GM21423 (cell line): Measurements from ENCODE around the gene RNPEPL1.
"Not testable (repeated sequence)": the region's sequence is repeated elsewhere in the genome, so short reads cannot be mapped to it uniquely, and the experiment has no call there.

Experiments used
- ATAC-seq: cut with Tn5 transposase; IDR thresholded peaks from one replicate; pipeline ENCODE4 v1.9.1; 2021; ENCODE audit warnings: mild to moderate bottlenecking, moderate library complexity; ENCODE audit not compliant: unreplicated experiment

The RNPEPL1 gene

DNA sequence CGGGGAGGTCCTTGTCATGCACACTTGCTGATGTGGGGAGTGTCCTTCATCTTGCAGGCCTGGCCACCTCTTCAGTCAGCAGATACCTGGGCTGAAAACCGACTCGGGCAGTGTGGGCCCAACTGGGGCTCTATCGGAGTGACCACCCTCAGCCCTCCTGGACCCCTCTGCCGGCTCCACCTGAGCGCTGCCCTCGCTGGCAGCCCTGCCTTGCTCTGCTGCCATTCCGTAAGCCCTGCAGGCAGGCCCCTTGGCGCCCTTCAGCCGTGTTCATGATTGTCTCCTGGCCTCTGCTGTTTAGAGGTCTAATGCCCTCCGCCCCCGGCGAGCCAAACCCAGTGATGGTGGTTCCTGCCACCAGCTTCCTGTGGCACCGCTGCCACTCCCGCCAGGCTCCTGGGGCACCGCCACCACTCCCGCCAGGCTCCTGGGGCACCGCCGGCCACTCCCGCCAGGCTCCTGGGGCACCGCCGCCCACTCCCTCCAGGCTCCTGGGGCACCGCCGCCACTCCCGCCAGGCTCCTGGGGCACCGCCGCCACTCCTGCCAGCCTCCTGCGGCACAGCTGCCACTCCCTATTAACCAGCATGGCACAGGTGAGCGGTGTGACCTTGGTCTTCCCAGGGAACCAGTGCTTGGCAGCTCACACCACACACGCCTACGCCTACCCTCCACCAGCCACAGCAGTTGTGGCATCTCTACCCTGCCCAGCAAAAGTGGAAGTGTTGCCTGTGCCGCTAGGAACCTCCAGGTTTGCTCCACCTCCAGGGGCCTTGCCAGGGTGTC lies 34.2 kb downstream of the RNPEPL1 start:
- no peak for ATAC-seq

DNA sequence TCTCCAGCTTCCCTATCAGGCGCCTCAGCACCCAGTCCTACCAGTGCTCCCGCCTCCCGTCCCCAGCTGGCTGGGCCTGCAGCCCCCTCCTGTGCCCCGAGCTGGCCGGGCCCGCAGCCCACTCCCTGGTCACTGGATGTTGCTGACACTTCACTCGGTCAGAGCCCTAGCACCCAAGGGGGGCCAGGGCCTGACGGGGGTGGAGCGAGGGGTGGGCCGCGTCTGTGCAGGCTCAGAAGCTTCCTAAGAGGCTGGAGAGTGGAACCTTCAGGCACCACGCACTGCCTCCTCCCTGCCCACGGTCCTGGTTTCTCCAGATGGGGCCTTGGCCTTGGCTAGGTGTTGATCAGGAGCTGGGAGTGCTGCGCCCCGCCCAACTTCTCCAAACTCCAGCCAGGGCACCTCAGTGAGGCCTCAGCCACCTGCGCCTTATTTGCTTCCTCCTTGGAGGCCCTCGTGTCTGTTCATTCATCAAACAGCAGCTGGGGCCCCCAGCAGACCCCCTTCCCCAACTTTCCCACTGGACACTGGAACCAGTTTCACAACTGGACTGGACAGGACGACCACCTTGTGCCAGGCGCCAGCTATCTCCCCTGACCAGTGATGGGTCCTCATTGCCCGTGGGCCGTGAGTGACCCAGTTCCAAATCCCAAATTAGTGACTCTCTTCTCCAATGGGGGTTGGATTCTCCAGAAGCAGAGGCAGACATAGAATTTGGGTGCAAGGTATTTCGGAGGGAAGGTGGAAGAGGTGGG lies 35.0 kb downstream of the RNPEPL1 start:
- no peak for ATAC-seq

DNA sequence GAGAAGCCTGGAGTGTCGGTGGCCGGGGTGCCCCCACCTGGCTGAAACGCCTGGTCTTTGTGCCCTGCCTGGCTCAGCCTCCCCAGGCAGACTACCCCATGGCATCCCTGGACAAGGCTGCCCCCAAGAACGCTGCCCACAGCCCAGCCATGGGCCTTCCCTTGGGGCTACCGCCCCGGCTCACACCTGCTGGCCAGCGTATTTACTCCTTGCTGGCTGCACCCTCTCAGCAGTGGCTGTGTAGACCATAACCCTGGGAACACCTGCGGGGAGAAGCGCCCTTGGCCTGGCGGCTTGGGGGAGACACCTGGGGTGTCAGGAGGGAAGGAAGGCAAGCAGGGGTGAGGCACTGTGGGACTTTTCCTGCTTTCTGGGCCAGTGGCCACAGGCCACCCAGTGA lies 35.6 kb downstream of the RNPEPL1 start:
- no peak for ATAC-seq

DNA sequence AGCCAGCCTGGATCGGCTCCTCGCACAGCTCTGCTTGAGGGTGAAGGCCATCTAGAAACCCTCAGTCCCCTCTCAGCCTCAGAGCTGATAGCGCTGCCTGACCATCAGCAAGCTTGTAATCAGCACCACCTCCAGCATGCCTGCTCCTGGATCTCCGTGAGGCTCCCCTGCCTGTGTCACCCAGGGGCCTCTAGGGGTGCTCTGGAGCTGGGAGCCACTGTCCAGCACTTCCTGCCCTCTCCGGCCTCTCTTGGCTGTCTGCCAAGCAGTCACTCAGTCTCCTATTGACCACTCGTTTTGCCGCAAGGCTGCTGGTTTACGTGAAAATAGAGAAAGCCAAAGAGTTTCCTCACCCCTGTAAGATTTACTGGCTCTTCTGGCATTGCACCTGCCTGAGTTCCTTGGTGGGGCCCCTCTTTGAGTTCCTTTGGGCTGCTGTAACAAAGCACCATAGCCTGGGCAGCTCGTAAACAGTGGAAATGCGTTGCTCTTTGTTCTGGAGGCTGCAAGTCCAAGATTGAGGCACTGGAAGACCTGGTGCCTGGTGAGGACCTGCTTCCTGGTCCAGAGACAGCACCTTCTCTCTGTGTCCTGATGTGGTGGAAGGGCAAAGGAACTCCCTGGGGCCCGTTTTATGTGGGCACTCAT lies 36.1 kb downstream of the RNPEPL1 start:
- no peak for ATAC-seq

DNA sequence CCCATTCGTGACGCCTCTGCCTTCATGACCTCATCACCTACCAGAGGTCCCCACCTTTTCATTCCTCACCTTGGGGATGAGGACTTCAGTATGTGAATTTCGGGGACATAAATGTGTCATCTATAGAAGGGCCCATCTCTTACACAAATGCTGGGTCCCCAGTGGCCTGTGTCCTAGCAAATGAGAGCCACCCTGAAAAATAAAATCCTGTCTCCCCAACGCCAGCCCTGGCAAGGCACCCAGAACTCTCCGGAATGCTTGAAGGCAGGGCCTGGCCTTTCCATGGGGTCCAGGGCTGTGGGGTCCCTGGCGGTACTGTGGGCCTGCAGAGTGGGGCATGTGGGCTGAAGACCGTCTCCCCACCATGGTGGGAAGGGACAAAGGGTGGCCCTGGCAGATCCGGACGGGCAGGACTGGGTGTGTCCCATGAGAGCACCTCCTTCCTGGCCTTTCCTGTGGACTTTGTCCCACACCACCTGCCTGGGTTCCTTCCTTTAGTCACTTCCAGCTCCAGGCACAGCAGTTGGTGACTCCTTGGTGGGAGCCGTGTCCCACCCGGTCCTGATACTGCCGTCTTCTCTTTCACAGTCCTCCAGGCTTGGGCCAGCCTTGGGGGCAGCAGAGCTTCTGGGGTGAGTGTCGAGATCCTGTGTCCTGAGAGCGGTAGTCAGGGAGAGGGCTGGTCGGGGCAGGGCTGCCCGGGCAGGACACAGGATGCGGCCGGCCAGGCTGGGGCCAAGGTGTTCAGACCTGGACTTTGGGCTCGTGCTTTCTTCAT lies 36.8 kb downstream of the RNPEPL1 start:
- no peak for ATAC-seq

DNA sequence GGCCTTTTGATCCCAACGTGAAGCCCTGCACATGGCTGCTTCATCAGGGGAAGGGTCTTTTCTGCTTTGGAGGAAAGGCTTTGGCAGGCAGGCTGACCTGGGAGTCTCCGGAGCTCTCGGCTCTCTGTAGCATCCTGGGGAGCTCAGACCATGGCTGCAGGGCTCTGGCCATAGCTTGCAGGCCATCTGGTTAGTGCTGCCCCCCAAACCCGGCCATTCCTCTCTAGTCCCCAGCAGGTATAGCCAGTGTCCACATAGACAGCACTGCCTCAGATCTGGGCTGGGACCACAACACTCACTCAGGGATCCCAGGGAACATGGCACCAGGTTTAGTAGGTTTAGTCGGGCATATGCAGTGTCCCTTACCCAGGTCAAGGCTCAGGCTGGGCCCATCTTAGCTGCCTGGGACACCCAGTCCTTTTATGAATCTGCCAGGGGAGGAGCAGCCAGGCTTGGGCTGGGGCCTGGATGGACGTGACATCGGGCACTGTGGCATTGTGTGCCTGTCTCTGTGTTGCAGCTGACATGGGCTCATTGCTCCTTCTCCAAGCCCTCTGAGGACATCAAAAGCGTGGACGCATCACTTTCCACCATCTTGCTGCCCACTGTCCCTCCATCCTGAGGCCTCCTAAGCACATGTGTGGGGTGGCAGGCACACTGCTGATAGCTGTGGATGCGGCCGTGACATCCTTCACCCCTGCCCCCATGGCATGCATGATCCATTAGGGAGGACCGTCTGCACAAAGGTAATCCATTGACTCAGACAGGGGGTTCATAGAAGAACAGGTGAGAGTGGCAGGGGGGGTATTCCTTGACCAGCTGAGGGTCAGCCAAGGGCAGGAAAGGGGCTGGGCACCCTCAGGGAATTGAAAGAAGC lies 37.8 kb downstream of the RNPEPL1 start:
- ATAC-seq, result no peak

DNA sequence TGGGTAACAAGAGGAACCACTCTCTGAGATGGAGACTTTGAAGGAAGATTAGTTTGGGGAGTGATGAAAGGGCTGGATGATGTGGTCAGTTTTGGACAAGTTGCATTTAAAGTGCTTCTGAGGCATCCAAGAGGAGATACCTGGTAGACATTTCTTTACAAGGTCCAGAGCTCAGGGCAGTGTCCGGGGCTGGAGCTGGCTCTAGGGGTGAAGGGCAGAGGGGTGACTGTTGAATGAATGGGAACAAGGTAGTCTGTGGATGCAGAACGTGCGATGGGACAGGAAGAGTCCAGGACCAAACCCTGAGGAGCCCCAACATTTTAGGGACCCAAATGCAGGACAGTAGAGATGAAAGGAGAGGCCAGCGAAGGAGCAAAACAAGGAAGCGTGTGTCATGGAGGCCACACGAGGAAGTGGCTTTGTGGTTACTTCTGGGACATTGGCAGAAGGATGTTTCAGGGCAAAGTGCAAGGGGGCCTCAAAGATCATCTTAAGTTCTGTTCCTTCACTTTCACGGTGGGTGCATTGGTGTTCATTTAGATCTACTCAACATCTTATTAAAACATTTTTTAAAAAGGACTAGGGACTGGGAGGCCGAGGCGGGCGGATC lies 43.4 kb downstream of the RNPEPL1 start:
- ATAC-seq, result no peak

DNA sequence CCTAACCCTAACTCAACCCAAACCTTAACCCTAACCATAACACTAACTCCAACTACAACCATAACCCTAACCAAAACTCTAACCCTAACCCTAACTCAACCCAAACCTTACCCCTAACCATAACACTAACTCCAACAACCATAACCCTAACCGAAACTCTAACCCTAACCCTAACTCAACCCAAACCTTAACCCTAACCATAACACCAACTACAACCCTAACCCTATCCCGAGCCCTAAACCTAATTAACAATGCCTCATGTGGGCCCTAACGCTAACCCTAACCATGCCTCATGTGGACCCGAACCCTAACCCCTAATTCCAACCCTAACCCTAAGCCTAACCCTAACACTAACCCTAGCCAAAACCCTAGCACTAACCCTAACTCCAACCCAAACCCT lies 45.5 kb downstream of the RNPEPL1 start:
- ATAC-seq, result no peak

DNA sequence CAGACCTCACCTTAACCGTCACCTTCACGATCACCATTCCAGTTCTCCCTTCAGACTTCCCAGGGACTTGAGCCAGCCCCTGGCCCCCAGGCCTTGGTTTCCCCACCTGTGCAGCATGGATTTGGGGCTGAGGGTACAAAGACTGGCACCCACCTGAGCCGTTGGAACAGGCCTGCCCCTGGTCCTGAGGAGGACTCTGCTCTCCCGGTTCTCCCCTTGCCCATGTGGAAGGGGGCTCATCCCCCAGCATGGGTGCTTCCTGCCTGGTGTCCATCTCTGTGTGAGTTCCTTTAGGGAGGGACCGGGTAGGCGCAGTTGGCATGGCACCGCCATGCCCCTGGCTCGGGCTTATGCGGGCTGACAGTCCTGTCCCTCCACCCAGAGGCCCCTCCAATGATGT lies 46.1 kb downstream of the RNPEPL1 start:
- ATAC-seq, result no peak

DNA sequence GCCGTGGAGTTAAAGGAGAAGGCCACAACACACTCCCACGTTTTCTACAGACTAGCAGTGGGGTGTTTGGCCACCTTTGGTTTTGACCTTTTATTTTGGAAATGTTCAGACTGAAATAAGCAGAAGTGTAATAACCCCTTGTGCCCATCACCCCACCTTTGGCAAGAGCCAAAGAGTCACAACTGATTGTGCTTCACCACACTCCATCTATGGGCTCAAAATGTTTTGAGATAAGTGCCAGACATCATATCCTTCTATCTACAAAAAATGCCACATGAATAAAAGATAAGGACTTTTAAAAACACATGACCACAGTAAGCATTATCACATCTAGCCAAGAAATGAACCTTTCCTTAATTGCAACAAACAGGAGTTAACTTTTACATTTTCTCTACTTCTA lies 47.1 kb downstream of the RNPEPL1 start:
- no peak for ATAC-seq

DNA sequence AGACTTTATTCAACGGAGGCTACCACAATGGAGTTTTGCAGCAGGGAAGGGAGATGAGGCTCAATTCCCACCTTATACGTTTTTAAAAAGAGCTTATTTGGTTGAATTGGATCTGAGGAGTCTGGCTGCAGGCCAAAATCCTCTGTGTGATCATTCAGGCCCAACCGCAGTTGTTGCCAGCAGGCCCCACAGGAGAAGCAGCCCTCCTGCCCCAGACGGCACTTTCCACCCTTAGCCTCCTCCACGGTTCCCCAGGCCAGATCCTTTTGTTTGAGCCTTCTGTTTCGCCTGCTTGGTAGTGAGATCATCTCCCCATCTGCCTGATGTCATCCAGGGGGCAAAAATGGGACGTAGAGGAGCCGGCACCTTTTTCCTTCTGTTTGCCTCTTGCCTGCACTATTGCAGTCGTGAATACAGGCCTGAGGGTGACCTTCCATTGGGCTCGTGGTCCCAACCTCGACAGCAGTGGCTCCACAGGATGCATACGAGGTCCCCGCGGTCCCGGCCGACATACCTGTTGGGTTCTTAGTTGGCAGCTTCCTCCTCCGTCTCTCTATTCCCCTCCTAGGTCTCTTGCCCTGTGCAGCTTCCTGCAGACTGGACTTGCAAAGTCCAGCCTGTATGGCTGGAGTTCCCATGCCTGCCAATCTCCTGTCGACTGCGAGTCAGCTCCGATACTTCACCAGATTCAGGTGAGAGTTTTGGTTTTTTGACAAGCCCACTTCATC lies 47.7 kb downstream of the RNPEPL1 start:
- no peak for ATAC-seq

DNA sequence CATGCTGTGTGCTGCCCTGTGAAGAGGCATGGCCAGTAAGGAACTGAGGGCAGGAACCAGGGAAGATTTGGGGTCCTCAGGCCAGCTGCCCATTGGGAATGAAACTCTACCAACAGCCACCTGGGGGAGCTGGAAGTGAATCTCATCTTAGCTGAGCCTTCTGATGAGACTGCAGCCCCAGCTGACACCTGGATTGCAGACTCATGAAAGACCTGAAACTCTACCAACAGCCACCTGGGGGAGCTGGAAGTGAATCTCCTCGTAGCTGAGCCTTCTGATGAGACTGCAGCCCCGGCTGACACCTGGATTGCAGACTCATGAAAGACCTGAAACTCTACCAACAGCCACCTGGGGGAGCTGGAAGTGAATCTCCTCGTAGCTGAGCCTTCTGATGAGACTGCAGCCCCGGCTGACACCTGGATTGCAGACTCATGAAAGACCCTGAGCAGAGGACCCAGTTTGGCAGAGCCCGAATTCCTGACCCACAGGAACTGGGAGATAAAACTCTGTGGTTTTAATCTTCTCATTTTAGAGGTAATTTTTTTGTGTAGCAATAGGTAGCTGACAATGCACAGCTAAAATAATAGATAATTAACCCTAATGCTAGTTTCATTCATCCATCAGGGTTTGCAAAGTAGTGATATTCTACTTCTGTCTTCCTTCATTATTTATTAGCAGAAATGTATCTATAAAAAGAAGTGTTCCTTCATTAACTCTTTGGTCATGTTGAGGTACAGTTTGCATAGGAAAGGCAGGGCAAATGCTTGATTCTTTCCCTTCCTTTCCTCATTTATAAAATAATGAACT lies 48.8 kb downstream of the RNPEPL1 start:
- ATAC-seq, result not testable (repeated sequence)

DNA sequence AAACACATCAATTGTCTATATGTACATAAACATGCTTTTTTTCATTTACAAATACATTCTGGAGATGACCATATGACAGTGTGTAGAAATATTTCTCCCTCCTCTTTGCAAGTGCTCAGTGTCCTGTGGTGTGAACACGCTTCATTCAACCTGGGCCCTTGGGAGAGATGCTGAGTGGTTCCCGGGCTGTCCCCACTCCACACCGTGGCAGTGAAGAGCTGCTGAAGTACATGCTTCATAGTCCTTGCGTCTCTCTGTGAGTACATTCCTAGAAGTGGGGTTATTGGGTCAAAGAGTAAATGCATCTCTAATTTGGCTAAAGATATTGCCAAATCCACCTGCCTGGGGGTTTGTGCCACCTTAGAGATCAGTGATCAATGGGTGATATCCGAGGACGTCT lies 50.5 kb downstream of the RNPEPL1 start:
- ATAC-seq, result no peak

DNA sequence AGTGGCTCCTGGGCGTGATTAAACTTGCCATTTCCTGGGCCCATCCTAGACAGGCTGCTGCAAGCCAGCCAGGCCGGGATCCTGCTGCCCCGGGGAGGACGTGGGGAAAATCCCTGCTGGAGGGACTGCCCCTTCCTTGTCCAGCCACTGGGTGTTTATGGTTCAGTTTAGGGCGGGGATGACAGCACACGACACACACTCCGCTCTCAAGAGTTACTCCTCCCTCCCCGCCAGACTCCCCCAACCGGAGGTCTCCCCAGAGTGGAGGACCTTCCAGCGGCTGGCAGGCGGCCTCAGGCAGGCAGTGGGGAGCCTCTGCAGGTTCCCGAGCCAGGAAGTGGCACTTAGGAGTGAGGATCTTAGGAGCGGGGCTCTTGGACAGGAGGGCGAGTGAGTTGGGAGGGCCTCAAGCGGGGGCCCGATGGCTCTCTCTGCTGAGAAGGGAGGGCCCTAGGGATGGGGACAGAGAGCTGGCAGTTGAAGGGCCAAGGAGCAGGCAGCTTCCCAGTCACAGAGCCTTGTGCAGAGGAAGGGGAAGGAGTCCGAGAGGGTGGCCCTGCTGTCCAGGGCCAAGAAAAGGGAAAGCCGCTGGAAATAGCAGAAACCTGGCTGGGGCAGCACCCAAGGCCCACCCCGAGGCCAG lies 51.3 kb downstream of the RNPEPL1 start:
- no peak for ATAC-seq

DNA sequence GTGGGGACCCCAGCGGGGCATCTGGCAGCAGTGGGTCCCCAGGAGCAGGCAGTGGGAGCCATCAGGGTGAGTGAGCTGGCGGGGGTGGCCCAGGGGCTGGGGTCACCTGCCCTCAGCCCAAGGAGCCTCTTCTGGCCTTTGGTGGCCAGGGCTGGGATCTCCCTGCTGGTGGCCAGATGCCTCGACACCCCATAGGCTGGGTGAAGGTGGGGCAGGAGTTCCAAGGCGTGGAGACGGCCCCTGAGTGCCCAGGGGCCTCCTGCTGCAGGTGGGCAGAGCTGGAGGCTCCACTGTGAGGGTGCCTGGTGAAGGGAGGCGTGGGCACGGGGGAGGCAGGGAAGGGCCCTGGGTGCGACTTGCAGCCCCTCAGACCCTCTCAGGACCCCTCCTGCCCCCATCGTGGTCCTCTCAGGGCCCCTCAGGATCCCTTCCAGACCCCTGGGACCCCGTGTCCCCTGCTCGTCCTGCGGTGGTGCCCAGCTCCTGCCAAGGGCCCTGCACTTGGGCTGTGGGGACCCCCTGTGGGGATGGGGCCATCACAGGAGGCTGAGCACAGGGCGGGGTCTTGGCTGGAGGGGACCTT lies 52.0 kb downstream of the RNPEPL1 start:
- ATAC-seq, result no peak

DNA sequence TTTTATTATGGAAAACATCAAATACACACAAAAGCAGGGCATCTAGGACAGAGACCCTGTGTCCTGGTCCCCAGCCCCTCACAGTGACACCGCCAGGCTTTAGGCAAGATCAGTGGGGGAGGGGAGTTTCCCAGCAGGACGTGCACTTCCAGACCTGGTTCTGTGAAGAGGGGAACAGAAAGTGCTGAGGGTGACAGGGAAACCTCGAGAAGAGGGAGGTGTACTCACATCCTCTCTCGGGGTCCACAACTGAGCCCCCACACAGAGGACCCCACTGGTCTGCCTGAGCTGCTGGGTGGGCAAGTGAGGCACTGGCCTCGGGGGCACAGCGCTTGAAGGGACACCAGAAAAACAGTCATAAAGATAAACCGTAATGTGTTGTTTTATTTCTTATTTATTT lies 52.6 kb downstream of the RNPEPL1 start:
- ATAC-seq, result no peak

DNA sequence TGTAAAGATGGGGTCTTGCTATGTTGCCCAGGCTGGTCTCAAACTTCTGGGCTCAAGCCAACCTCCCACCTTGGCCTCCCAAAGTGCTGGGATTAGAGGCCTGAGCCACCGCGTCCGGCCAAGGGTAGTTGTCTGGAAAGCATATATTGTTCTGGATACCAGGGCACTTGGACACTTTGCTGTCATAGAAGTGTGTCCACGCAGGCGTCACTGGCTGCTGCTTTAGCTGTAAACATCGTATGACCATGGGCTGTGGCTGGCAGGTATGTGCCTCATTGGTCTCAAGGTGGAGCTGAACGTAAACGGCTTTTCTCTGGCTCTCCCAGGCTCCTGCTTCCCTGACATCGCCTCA lies 53.8 kb downstream of the RNPEPL1 start:
- no peak for ATAC-seq
